Measurements from ENCODE around the gene MRI1.

DNA sequence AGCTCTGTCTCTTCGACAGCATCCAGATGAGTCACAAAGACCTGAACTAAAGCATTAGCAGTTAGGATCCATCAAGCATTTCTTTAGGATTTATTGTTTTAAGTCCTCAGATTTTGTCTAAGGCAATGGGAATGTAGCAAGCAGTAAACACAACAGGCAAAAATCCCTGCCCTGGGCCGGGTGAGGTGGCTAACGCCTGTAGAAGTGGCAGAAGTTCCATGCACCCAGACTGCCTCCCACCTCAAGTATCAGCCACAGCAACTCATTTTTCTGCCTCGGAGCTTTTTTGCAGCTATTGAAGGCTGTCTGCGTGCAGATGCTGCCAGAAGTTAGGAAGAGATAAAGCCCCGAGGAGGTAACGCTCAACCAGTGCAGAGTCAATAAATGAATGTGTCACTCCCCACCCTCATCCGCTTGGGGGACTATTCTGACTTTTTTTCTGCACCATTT is 47.1 kb upstream of the MRI1 start:
- TF ChIP-seq EZH2 (IDR thresholded peaks at IDR 0.05; ENCODE audit: borderline replicate concordance, insufficient read depth, low read length, poor library complexity, severe bottlenecking) (no peak), SMC3 (conservative IDR thresholded peaks at IDR 0.05; ENCODE audit: poor library complexity) (no peak), TAF1 (IDR thresholded peaks at IDR 0.05; ENCODE audit: low read depth) (no peak), EP300 (conservative IDR thresholded peaks at IDR 0.05; ENCODE audit: poor library complexity, severe bottlenecking) (no peak), POLR2AphosphoS5 (IDR thresholded peaks at IDR 0.05) (no peak)
- TF ChIP-seq, protein P1, sequence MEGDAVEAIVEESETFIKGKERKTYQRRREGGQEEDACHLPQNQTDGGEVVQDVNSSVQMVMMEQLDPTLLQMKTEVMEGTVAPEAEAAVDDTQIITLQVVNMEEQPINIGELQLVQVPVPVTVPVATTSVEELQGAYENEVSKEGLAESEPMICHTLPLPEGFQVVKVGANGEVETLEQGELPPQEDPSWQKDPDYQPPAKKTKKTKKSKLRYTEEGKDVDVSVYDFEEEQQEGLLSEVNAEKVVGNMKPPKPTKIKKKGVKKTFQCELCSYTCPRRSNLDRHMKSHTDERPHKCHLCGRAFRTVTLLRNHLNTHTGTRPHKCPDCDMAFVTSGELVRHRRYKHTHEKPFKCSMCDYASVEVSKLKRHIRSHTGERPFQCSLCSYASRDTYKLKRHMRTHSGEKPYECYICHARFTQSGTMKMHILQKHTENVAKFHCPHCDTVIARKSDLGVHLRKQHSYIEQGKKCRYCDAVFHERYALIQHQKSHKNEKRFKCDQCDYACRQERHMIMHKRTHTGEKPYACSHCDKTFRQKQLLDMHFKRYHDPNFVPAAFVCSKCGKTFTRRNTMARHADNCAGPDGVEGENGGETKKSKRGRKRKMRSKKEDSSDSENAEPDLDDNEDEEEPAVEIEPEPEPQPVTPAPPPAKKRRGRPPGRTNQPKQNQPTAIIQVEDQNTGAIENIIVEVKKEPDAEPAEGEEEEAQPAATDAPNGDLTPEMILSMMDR (IDR thresholded peaks at IDR 0.05; ENCODE audit: poor library complexity, severe bottlenecking) = no peak
- TF ChIP-seq, protein P2, sequence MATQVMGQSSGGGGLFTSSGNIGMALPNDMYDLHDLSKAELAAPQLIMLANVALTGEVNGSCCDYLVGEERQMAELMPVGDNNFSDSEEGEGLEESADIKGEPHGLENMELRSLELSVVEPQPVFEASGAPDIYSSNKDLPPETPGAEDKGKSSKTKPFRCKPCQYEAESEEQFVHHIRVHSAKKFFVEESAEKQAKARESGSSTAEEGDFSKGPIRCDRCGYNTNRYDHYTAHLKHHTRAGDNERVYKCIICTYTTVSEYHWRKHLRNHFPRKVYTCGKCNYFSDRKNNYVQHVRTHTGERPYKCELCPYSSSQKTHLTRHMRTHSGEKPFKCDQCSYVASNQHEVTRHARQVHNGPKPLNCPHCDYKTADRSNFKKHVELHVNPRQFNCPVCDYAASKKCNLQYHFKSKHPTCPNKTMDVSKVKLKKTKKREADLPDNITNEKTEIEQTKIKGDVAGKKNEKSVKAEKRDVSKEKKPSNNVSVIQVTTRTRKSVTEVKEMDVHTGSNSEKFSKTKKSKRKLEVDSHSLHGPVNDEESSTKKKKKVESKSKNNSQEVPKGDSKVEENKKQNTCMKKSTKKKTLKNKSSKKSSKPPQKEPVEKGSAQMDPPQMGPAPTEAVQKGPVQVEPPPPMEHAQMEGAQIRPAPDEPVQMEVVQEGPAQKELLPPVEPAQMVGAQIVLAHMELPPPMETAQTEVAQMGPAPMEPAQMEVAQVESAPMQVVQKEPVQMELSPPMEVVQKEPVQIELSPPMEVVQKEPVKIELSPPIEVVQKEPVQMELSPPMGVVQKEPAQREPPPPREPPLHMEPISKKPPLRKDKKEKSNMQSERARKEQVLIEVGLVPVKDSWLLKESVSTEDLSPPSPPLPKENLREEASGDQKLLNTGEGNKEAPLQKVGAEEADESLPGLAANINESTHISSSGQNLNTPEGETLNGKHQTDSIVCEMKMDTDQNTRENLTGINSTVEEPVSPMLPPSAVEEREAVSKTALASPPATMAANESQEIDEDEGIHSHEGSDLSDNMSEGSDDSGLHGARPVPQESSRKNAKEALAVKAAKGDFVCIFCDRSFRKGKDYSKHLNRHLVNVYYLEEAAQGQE (IDR thresholded peaks at IDR 0.05; ENCODE audit: borderline replicate concordance) = no peak

All from neural cell (in vitro differentiated cells).